GM19239 (cell line): ENCODE results near the gene SH3RF3.

ENCODE experiments used
- DNase-seq: peaks from one replicate; pipeline ENCODE4 v3.0.0; 2011; ENCODE audit warnings: low spot score; ENCODE audit not compliant: insufficient read length
- FAIRE-seq: peaks from 2 replicates; lab custom pipeline; 2011; peaks lifted over from hg19 to GRCh38; lab: Jason Lieb, UNC

Gene SH3RF3

GRCh38 chr2:109377976-109378375, 249.0 kb downstream of the SH3RF3 start:
- DNase-seq (no peak), FAIRE-seq (no peak)

- FAIRE-seq, result no peak
Observed at GRCh38 chr2:109378682-109379081, 249.7 kb downstream of the SH3RF3 start.

DNA sequence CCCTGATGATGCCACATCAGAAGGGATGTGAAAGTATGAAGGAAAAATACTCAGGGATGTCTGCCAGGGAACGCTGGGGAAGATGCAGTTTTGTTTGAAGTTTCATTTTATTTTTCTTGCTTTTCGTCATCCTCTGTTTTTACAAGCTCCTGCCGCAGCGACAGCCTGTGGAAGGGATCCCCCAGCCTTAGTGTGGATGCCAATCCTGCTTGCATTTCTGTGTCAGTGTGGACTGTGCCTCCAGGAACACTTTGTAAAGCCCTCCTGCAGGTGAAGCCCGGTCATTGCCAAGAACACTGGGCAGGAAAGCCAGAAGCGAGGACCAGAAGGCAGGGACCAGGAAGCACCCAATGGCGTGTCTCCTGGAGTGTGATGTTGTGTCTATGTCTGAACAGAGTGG, 250.5 kb downstream of the SH3RF3 start:
- no peak for FAIRE-seq
- no peak for DNase-seq

More at GRCh38 chr2:109378682-109379081, 249.7 kb downstream of the SH3RF3 start:
- DNase-seq, result no peak

GRCh38 chr2:109380502-109381326, 251.7 kb downstream of the SH3RF3 start:
- FAIRE-seq (no peak), DNase-seq (no peak)

DNA sequence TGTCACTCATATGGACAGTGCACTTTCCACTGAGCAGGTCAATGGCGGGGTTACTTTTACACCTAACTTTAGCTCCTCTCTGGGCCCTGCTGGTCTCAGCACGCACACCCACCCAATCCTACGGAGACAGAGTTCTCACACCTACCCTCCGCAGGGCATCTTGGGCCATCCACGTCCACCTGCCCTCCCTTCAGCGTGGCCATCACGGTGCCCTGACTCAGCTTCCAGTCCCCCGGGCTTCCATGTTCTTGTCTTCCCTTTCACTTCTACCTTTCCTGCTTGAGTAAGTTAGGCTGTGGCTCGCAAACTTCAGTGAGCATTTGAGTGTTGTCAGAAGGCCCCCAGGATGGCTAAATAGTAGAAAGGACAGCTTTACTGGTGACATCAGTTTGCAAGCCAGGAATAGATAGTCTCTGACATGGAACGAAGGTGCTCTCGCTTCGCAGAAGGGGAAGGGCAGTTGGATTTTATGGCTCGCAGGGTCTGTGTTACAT, 252.4 kb downstream of the SH3RF3 start:
- FAIRE-seq (no peak), DNase-seq (no peak)

GRCh38 chr2:109382226-109382895, 253.4 kb downstream of the SH3RF3 start:
- FAIRE-seq (no peak), DNase-seq (no peak)

DNA sequence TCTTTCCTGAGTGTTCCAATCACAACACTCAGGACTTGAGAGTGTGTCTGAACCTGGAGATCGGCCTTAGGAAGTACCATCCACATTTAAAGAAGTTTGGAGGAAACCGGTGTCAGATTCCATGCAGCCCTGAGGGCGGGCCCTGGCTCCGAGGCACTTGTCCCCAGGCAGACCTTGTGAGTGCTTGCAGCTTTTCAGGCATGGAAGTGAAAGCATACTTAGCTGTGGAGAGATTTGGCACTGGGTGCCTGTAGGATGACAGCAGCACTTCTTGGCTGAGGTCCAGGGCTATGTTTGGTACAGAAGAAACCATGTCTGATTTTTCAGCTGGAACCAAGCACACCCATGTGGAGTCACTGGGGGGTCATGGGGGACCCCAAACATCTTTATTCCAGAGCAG, 253.9 kb downstream of the SH3RF3 start:
- FAIRE-seq (no peak), DNase-seq (no peak)

DNA sequence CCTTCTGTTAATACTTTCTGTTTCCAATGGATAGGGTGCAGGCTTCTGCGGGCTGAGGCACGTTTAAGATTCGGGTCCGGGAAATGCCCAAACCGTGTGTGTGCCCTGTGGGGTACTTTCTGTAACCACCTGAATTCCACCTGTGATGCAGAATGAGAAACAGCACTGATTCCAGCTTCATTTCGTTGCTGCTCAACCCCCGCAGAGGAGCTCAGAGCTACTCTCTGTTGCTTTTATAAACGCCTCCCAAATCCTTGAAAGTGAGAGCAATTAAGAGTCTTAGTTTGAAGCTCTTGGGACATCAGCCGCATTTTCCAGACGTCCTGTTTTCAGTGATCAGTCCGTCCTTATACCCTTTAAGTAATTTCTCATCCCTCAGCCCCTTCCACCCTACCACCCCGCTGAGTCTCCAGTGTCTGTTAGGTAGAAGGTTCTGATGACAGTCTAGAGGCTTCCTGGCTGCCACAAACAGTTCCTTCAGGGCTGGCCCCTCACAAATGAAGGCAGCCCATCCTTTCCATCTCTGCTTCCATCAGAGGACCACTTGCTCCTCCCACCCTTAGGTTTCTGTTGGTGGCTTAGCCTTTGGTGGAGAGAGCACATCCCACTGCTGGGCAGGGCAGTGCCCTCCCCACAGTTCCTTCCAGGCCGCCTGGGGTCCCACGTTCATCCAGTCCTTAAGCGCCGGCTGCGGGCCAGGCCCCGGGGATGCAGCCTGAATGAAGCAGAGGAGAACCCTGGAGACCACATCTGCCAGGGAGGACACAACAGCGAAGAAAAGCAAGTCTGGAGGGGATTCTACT, 254.7 kb downstream of the SH3RF3 start:
- no peak for FAIRE-seq
- no peak for DNase-seq

DNA sequence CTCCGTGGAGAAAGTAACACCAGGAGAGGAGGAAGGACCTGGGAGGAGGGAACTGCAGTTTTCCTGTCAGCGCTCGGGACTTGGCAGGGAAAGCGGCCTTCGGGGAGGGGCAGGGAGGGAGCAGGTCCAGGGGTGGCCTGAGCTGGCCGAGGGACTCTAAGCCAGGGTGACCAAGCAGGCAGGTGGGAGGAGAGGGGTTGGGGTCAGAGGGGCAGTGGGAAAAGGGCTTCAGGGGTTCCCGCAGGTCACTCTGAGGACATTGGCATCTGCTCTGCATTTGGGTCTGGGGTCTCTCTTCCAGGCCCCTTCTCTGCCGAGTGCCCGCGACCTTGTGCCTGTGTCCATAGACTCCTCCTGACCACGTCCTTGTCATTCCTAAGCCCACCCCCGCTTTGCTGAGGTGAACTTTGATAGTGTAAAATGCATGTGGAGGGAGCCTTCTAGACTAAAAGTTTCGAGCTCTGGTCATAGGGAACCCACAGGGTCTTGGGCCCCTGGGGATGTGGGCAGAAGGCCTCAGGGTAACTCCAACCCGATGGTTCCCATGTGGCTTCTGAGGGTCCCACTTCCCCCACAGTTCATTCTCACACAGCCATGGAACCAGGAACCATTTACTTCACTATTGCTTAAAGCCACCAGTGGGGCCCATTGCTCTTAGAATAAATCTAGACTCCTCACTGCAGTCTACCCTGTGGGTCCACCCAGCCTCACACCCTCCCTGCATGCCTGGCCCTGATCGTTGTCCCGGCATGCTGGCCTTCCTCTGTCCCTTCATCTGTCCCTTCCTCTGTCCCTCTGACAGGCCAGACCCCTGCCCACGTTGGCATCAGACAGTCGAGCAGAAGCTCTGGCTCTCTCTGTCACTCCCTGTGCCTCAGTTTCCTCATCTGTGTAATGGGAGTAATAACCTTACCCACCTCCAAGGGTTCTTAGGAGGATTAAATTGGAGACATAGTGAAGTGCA, 255.6 kb downstream of the SH3RF3 start:
- FAIRE-seq, result no peak
- DNase-seq, result no peak

- DNase-seq (no peak), FAIRE-seq (no peak)
Observed at GRCh38 chr2:109385506-109385905, 256.5 kb downstream of the SH3RF3 start.

DNA sequence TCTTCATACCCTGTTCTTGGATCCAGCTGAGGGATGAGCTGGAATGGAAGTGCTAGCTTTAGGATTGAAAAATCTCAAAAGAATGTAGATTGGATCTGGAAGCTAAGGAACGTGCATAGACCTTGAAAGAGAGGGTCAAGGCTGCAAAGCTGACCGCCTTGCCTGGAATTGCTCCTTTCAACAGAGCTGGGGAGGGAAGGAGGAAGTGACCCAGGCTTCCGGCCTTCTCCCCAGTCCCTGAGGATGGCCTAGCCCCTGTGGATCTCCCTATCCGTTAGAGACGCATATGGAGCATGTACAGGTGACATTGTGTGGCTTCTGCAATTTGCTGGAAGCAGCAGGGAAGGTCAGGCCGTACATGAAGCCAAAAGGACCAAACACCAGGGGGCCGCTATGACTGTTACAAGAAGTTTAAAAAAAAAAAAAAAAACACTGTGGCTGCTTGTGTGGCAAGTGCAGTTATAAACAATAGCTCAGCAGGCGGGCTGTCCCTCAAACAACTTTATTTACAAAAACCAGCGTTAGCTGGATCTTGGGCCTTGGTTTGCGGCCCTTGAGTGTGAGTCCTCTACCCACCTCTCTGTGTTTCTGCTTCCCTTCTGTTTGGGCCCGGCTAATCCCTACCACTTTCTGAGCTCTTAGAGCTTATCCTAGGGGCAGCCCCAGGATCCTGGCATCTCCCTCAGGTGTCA, 257.1 kb downstream of the SH3RF3 start:
- FAIRE-seq, result no peak
- no peak for DNase-seq

DNA sequence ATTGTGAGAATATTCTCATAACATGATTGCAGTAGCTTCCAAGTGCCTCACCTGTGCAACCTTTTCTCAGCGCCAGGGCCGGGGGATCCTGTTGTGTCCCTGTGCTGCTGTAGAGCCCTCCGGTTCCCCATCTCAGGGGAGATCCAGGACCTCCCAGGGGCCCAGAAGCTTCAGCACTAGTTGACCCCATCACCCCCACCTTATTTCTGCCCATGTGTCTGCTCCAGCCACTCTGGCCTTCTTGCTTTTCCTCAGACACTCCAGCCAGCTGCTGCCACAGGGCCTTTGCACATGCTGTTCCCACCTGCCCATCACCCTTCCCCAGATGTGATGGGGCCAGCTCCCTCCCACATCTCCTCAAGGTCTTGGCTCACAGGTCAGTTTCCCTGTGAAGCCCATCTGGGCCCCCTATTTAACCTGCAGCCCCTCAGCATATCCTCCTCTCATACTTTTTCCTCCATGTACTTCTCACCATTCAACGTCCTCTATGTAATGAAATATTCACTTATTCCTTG, 258.3 kb downstream of the SH3RF3 start:
- DNase-seq (no peak), FAIRE-seq (no peak)

GRCh38 chr2:109387778-109388469, 258.9 kb downstream of the SH3RF3 start:
- no peak for DNase-seq
- FAIRE-seq, result no peak

DNA sequence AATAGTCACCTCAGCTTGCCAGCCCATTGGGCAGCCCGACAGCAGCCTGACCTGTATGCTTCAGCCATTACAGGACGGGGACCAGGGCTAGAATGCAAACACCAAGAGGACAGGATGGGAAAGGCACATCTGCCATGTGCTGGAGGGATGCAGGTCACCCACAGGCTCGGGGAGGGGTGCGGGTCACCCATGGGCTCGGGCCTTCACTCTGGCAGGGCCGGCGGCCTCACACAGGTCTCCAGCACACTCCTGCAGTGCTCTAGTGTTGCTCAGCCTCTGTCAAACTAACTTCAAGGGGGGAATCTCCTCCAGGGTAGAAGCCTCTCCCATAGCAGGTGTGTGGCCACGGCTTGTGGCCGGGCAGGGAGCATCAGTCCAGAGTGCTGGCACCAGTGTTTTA, 262.2 kb downstream of the SH3RF3 start:
- no peak for FAIRE-seq

DNA sequence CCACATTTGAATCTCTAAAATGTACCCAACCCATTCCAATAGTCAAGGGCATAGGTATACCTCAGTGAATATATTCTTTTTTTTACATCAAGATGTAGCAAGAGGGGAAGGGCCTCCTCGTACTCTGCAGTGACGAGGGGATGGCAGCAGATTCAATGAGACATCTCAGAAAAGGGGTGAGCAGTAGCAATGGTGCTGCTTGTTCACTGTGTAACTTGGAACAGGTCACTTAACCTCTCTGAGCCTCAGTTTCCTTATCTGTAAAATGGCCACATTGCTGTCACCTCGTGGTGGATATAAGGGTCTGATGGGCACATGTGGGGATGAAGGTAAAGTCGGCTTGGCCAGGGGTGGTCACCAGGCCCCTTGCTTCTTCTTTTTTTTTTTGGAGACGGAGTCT, 263.1 kb downstream of the SH3RF3 start:
- DNase-seq (no peak), FAIRE-seq (no peak)

More for the DNA sequence above, 262.2 kb downstream of the SH3RF3 start:
- DNase-seq, result no peak

DNA sequence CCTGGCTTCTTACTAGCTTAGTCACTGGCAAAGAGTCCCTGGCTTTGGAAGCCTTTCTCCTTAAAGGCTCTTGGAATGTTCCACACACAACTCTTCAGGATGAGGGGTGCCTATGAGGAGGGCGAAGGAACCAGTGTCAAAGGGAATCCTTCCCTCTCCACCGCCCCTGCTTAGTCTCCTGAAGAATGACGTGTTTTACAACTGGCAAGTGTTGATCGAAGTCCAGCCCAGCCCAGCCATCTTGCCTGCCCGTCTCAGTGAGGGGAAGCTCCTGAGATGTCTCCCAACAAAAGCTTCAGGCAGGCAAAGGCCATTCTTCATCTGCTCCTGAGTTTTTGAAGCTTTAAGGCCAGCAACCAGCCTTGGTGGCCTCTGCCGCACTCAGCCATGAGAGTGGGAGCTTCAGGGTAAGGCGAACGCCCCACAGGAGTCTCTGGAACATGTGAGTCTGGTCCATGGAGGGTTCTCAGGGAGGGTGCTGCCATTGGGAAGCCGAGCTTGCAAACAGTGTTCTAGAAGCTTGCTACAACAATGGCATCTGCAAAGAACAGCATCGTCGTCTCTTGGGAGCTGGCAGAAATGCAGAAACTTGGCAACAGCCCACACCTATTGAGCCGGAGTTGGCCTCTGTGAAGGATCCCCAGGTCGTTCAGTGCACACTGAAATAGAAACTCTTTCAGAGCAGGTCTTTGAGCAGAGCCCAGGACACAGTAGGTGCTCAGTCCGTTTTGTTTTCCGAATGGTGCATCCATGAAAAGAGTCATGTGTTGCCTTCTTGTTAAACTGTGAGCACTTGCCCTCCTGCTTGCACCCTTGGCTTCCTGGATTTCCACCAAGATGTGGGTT, 264.0 kb downstream of the SH3RF3 start:
- FAIRE-seq, result no peak

DNA sequence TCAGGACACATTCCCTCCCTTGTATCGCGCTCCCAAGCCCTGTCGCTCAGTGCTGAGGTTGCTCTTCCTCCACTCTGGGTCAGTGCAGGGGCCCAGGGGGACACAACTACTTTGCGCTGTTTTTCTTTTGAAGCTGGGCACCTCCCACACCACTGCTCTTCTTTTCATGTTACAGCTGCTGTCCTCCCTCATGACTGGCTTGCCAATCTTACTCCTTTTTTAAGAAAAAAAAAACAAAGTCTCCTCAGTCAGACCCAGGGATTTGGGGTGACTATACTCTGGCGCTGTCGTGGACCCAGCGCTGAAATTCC, 264.6 kb downstream of the SH3RF3 start:
- FAIRE-seq, result no peak

More for the DNA sequence above, 264.0 kb downstream of the SH3RF3 start:
- DNase-seq, result no peak

More for the DNA sequence above, 264.6 kb downstream of the SH3RF3 start:
- DNase-seq, result no peak
